Hepatocyte (in vitro differentiated cells): ENCODE data around the gene ATG101. TPM values are rescaled to one million over a fixed set of nuclear protein-coding genes. Genes with fewer than 3 reads are reported as not detected.

Experiments used
- DNase-seq: peaks from one replicate; pipeline ENCODE4 v3.0.0-alpha.2; 2016; ENCODE audit warnings: low spot score
- H2AFZ ChIP-seq: fragments of 200-600 bp; sonication (generic); 2 replicates; pipeline ENCODE4 v1.6.0; 2016; ENCODE audit warnings: antibody characterized with exemption, mild to moderate bottlenecking
- H3K27ac ChIP-seq: fragments of 200-600 bp; sonication (generic); 2 replicates; pipeline ENCODE4 v1.5.1; 2016; ENCODE audit warnings: mild to moderate bottlenecking
- H3K27me3 ChIP-seq: fragments of 200-600 bp; sonication (generic); 2 replicates; pipeline ENCODE4 v1.6.1; 2016
- H3K36me3 ChIP-seq: fragments of 200-600 bp; sonication (generic); replicated peaks from 2 replicates; pipeline ENCODE4 v1.5.1; 2016; ENCODE audit warnings: low read depth; ENCODE audit not compliant: insufficient read depth
- H3K4me1 ChIP-seq: fragments of 200-600 bp; sonication (generic); 2 replicates; pipeline ENCODE4 v1.5.1; 2016; ENCODE audit warnings: mild to moderate bottlenecking, moderate library complexity; ENCODE audit not compliant: insufficient read depth
- H3K4me2 ChIP-seq: fragments of 200-600 bp; sonication (generic); 2 replicates; pipeline ENCODE4 v1.6.0; 2016
- H3K4me3 ChIP-seq: fragments of 200-600 bp; sonication (generic); 2 replicates; pipeline ENCODE4 v1.5.1; 2016; ENCODE audit warnings: mild to moderate bottlenecking
- H3K79me2 ChIP-seq: fragments of 200-600 bp; sonication (generic); 2 replicates; pipeline ENCODE4 v1.6.0; 2017; ENCODE audit warnings: mild to moderate bottlenecking
- H3K9me2 ChIP-seq: fragments of 200-600 bp; sonication (generic); replicated peaks from 2 replicates; pipeline ENCODE4 v1.6.0; 2017; ENCODE audit warnings: mild to moderate bottlenecking; ENCODE audit not compliant: insufficient read depth
- H3K9me3 ChIP-seq: fragments of 200-600 bp; sonication (generic); 2 replicates; pipeline ENCODE4 v1.5.1; 2016; ENCODE audit warnings: low read depth, mild to moderate bottlenecking
- H4K20me1 ChIP-seq: fragments of 200-600 bp; sonication (generic); 2 replicates; pipeline ENCODE4 v1.6.0; 2016; ENCODE audit warnings: mild to moderate bottlenecking; ENCODE audit not compliant: insufficient read depth, poor library complexity, severe bottlenecking
- EZH2 ChIP-seq: fragments of 200-600 bp; sonication (generic); IDR thresholded peaks from 2 replicates; pipeline ENCODE4 v1.6.1; 2016; ENCODE audit warnings: antibody characterized with exemption, mild to moderate bottlenecking, borderline replicate concordance
- EZH2phosphoT487 ChIP-seq: fragments of 200-600 bp; sonication (generic); IDR thresholded peaks from one replicate; pipeline ENCODE4 v1.6.1; 2018; ENCODE audit warnings: antibody characterized with exemption, mild to moderate bottlenecking, low read depth, moderate library complexity; ENCODE audit not compliant: unreplicated experiment, severe bottlenecking
- WGBS: methylation state at CpG from one replicate; pipeline ENCODE4 v1.1.6; 2016; ENCODE audit warnings: low lambda C conversion rate; ENCODE audit errors: missing lambda C conversion rate; 5-methylcytosine and 5-hydroxymethylcytosine counted together
- polyA plus RNA-seq: library from polyadenylated mRNA; unstranded; fragments of >200 nt; fragmentation: Nextera tagmentation; extraction: Ambion mirVana; gene quantifications from 2 replicates; pipeline ENCODE4 v1.2.1, GENCODE V29; 2016
- total RNA-seq: library from RNA; depleted of rRNA; stranded (reverse); fragments of >200 nt; gene quantifications from 2 replicates; pipeline ENCODE4 v1.2.3, GENCODE V29; 2014
- TF ChIP-seq, protein P1 (sequence below): fragments of 200-600 bp; sonication (generic); IDR thresholded peaks from 2 replicates; pipeline ENCODE4 v1.5.1; 2016; ENCODE audit warnings: antibody characterized with exemption, mild to moderate bottlenecking; ENCODE audit not compliant: poor library complexity

Gene ATG101
- total and polyA plus RNA-seq, 2 experiments from 2014 or later, result 57.7 to 61.6 TPM

DNA sequence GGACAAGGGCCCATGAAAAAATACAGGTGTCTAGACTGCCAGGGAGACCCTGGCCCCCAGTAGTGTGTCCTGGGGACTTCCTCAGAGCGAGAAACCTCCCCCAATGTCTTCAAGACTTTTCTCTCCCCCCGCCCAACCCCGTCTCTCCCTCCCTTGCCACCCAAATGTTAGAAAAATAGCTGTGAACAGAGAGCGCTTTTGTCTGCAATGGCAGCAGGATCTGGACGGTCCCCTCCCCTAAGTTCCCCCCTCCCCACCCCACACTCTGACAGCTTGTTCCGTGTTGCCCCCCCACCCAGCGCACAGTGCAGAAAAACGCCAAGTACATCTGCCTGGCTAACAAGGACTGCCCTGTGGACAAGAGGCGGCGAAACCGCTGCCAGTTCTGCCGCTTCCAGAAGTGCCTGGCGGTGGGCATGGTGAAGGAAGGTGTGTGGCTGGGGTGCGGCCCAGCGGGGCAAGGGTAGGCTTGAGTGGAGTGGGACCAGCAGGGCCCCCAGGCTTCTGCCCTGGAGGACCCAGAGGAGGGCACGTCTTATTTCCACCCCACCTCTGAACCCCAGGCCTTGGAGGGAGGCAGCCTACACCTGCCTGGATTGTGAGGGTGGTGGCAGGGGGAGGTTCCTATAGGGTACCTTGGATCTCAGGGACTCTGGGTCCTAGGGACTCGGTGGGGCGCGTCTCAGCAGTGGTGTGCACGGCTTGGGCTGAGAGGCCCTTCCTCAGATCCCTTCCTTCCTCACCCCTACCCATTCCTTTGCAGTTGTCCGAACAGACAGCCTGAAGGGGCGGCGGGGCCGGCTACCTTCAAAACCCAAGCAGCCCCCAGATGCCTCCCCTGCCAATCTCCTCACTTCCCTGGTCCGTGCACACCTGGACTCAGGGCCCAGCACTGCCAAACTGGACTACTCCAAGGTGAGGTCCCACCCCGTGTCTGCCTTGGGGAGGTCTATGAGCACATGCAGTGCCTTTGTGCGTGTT, 13.8 kb upstream of the ATG101 start:
- peak; percentile 19 for DNase-seq
- H3K9me3 ChIP-seq, result no peaks in the 10 kb centered on the region
- no peaks in the 10 kb centered on the region for H3K36me3 ChIP-seq
- H3K79me2 ChIP-seq, result no peaks in the 10 kb centered on the region
- H3K9me2 ChIP-seq, result no peaks in the 10 kb centered on the region
- H4K20me1 ChIP-seq, result peaks cover 7% of the 10 kb centered on the region
- no peak overlapping the region for H3K27ac ChIP-seq
- no peak for TF ChIP-seq EZH2
- TF ChIP-seq, protein P1, sequence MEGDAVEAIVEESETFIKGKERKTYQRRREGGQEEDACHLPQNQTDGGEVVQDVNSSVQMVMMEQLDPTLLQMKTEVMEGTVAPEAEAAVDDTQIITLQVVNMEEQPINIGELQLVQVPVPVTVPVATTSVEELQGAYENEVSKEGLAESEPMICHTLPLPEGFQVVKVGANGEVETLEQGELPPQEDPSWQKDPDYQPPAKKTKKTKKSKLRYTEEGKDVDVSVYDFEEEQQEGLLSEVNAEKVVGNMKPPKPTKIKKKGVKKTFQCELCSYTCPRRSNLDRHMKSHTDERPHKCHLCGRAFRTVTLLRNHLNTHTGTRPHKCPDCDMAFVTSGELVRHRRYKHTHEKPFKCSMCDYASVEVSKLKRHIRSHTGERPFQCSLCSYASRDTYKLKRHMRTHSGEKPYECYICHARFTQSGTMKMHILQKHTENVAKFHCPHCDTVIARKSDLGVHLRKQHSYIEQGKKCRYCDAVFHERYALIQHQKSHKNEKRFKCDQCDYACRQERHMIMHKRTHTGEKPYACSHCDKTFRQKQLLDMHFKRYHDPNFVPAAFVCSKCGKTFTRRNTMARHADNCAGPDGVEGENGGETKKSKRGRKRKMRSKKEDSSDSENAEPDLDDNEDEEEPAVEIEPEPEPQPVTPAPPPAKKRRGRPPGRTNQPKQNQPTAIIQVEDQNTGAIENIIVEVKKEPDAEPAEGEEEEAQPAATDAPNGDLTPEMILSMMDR, result no peak
- TF ChIP-seq EZH2phosphoT487, result no peak
- 94% methylated on average over 23 of the region's 27 CpGs for WGBS
- H3K4me2 ChIP-seq, result no peak overlapping the region
- H3K4me1 ChIP-seq, result no peaks in the 10 kb centered on the region
- H3K27me3 ChIP-seq, result no peaks in the 10 kb centered on the region
- H3K4me3 ChIP-seq, result no peak overlapping the region
- H2AFZ ChIP-seq, result no peak overlapping the region

DNA sequence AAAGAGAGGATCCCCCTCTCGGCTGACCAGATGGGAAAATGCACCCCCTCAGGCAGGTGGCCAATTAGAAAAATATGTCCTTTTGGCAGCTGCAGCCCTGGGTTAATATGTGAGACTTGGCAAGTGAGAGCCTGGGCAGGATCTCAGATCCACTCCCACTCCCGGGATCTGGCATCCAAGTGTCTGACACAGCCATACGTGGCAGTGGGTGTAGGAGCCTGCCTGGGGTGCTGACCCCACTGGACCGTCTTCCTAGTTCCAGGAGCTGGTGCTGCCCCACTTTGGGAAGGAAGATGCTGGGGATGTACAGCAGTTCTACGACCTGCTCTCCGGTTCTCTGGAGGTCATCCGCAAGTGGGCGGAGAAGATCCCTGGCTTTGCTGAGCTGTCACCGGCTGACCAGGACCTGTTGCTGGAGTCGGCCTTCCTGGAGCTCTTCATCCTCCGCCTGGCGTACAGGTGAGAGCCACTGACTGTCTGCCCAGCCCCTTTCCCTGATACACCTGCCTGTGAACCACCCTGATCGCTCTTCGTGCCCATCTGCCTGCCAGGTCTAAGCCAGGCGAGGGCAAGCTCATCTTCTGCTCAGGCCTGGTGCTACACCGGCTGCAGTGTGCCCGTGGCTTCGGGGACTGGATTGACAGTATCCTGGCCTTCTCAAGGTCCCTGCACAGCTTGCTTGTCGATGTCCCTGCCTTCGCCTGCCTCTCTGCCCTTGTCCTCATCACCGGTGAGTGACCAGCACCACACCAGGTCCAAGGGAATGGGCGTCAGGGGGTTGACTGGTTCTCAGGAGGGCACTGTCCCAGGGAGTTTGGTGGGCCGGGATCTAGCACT, 12.8 kb upstream of the ATG101 start:
- Histone ChIP-seq H3K27me3 (no peaks in the 10 kb centered on the region), H3K79me2 (no peaks in the 10 kb centered on the region), H2AFZ (no peak overlapping the region), H3K4me3 (no peak overlapping the region), H3K4me1 (no peaks in the 10 kb centered on the region), H3K9me2 (no peaks in the 10 kb centered on the region), H3K4me2 (no peak overlapping the region), H3K36me3 (no peaks in the 10 kb centered on the region), H4K20me1 (peaks cover 7% of the 10 kb centered on the region), H3K27ac (no peak overlapping the region), H3K9me3 (no peaks in the 10 kb centered on the region)
- TF ChIP-seq EZH2, result no peak
- peak; percentile 20 for DNase-seq
- WGBS, result 92% methylated on average over 23 of the region's 23 CpGs

DNA sequence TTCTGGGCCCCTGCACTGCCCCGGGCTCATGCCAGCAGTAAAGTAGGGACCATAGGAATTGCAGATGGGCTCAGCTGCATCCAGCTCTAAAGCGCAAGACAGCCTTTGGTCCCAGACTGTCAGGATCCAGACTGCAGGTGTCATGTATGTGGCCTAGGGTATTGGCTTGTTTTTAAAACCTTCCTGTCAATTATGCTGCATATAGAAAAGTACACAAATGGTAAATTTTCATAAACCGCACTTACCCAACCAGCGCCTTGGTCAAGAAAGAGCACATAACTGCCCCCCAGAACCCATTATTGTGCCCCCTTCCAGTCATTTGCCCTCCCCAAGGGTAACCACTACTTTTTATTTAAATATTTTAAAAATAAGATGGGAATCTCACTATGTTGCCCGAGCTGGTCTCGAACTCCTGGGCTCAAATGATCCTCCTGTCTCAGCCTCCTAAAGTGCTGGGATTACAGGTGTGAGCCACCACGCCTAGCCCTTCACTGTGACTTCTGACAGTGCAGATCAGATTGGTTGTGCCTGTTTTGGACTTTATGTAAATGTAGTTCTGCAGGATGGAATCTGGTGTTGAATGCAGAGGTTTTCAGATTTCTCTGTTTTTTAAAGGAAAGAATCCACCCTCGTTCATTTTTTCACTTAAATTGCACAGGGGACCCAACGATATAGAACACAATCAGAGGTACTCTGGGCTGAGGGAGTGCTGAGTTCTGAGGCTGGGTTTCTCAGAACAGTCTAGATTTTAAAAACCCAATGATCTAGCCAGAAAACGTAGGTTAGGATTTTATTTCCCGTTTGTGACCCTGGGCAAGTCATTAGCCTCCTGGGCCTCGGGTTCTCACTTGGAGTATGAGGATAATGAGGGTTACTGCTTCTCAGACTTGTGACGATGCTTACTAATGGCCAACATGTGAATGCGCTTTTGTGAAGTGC, 11.9 kb upstream of the ATG101 start:
- no peak for TF ChIP-seq EZH2phosphoT487
- no peak for TF ChIP-seq EZH2
- TF ChIP-seq, protein P1, result no peak
- no peaks in the 10 kb centered on the region for H3K9me2 ChIP-seq
- H3K4me2 ChIP-seq, result no peak overlapping the region
- no peak overlapping the region for H3K27ac ChIP-seq
- no peaks in the 10 kb centered on the region for H3K79me2 ChIP-seq
- no peaks in the 10 kb centered on the region for H3K4me1 ChIP-seq
- no peak overlapping the region for H2AFZ ChIP-seq
- WGBS, result 91% methylated on average over 14 of the region's 14 CpGs
- no peaks in the 10 kb centered on the region for H3K9me3 ChIP-seq
- no peak for DNase-seq
- H3K27me3 ChIP-seq, result no peaks in the 10 kb centered on the region
- H3K36me3 ChIP-seq, result no peaks in the 10 kb centered on the region
- no peak overlapping the region for H3K4me3 ChIP-seq
- peaks cover 7% of the 10 kb centered on the region for H4K20me1 ChIP-seq
